Measurements from ENCODE around the gene GPR143.

The GPR143 gene

DNA sequence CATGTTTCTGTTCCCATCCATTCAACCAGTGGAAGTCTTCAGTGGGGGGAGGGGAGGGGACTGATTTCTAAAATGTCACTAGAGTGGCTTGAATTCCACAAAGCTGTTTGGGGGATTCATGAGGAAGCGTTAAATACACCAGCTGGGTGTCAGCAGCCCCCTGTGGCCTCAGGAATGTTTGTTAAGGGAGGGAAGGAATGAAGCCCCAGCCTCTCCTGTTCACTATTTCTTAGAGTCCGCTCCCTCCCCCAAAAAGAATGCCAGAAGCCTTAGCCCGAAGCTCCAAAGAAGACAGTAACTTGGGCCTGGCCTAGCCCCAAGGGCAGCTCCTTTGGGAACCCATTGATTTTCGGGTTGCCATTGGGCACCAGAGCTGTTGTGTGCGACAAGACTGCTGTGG, 23.9 kb upstream of the GPR143 start:
- POLR2A ChIA-PET: no interaction called here
- no peak overlapping the region for H3K27ac ChIP-seq (ENCODE audit: extremely low read depth, low read depth, low read length)
- CTCF ChIA-PET: interaction anchor here (0.6 kb wide), 1 partner anchor 27 kb away, joined by 4 read pairs; no protein-coding TSS in a partner anchor

DNA sequence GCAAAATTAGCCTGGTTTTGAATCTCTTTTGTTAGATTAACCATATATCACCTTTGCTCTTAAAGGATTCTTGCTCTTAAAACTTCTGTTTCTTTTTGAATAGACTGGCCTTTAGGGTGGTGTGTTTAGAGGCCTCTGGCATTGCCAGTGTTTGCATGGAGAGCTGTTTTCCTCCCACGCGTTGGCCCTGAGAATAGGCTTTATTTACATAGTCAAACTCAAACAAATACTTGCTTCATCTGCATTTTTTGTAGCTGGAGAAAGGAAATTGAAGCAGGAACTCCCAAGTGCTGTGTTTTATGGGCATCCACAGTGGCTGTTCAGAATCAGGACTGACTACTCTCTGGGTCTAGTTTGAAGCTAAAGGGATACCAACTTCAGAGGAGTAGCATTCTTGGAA, 23.3 kb upstream of the GPR143 start:
- H3K36me3 ChIP-seq (ENCODE audit: control insufficient read depth in 2 of 2, insufficient read depth in 1 of 2, low read length in 2 of 2): no peaks in the 10 kb centered on the region
- no peaks in the 10 kb centered on the region for H3K9me3 ChIP-seq (ENCODE audit: control insufficient read depth, insufficient read depth, low read depth, low read length)
- no peak overlapping the region for H3K4me3 ChIP-seq (ENCODE audit: low read depth, low read length)
- no peak for TF ChIP-seq SALL2 (tag by site-specific recombination; IDR thresholded peaks at IDR 0.05; ENCODE audit: borderline replicate concordance)
- TF ChIP-seq ZNF747 (tag by site-specific recombination; IDR thresholded peaks at IDR 0.05): no peak
- TF ChIP-seq, protein P1, sequence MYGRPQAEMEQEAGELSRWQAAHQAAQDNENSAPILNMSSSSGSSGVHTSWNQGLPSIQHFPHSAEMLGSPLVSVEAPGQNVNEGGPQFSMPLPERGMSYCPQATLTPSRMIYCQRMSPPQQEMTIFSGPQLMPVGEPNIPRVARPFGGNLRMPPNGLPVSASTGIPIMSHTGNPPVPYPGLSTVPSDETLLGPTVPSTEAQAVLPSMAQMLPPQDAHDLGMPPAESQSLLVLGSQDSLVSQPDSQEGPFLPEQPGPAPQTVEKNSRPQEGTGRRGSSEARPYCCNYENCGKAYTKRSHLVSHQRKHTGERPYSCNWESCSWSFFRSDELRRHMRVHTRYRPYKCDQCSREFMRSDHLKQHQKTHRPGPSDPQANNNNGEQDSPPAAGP (tag by site-specific recombination; IDR thresholded peaks at IDR 0.05): no peak
- TF ChIP-seq, protein P2, sequence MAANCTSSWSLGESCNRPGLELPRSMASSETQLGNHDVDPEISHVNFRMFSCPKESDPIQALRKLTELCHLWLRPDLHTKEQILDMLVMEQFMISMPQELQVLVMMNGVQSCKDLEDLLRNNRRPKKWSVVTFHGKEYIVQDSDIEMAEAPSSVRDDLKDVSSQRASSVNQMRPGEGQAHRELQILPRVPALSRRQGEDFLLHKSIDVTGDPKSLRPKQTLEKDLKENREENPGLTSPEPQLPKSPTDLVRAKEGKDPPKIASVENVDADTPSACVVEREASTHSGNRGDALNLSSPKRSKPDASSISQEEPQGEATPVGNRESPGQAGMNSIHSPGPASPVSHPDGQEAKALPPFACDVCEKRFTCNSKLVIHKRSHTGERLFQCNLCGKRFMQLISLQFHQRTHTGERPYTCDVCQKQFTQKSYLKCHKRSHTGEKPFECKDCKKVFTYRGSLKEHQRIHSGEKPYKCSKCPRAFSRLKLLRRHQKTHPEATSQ (tag by site-specific recombination; IDR thresholded peaks at IDR 0.05): no peak
- TF ChIP-seq ZNF548 (tag by site-specific recombination; IDR thresholded peaks at IDR 0.05): no peak
- H3K4me1 ChIP-seq (ENCODE audit: control insufficient read depth, insufficient read depth, low read length): no peaks in the 10 kb centered on the region
- ChIA-PET POLR2A (no interaction called here), CTCF (interaction anchor here (0.6 kb wide), 1 partner anchor 26 kb away, joined by 4 read pairs; no protein-coding TSS in a partner anchor)
- no peak overlapping the region for H3K27ac ChIP-seq (ENCODE audit: extremely low read depth, low read depth, low read length)

More for the DNA sequence above, 23.9 kb upstream of the GPR143 start:
- Histone ChIP-seq H3K4me3 (ENCODE audit: low read depth, low read length) (no peak overlapping the region), H3K4me1 (ENCODE audit: control insufficient read depth, insufficient read depth, low read length) (no peaks in the 10 kb centered on the region), H3K36me3 (ENCODE audit: control insufficient read depth in 2 of 2, insufficient read depth in 1 of 2, low read length in 2 of 2) (no peaks in the 10 kb centered on the region), H3K9me3 (ENCODE audit: control insufficient read depth, insufficient read depth, low read depth, low read length) (no peaks in the 10 kb centered on the region)
- TF ChIP-seq ZNF16 (tag by site-specific recombination; IDR thresholded peaks at IDR 0.05; ENCODE audit: low read depth) (no peak), KLF10 (tag by site-specific recombination; IDR thresholded peaks at IDR 0.05) (no peak), ZNF202 (tag by site-specific recombination; IDR thresholded peaks at IDR 0.05; ENCODE audit: borderline replicate concordance) (no peak), ZNF274 (IDR thresholded peaks at IDR 0.05; ENCODE audit: low read length) (no peak), ZNF274 (tag by site-specific recombination; IDR thresholded peaks at IDR 0.05; ENCODE audit: borderline replicate concordance) (no peak), ZNF394 (tag by site-specific recombination; IDR thresholded peaks at IDR 0.05; ENCODE audit: borderline replicate concordance) (no peak), FEZF1 (tag by site-specific recombination; IDR thresholded peaks at IDR 0.05) (no peak), ZNF433 (tag by site-specific recombination; IDR thresholded peaks at IDR 0.05; ENCODE audit: low read depth) (no peak), ZNF530 (tag by site-specific recombination; IDR thresholded peaks at IDR 0.05; ENCODE audit: low read depth) (no peak), ZNF670 (tag by site-specific recombination; IDR thresholded peaks at IDR 0.05; ENCODE audit: low read depth) (no peak), ZNF621 (tag by site-specific recombination; IDR thresholded peaks at IDR 0.05) (no peak)
- TF ChIP-seq, protein P3, sequence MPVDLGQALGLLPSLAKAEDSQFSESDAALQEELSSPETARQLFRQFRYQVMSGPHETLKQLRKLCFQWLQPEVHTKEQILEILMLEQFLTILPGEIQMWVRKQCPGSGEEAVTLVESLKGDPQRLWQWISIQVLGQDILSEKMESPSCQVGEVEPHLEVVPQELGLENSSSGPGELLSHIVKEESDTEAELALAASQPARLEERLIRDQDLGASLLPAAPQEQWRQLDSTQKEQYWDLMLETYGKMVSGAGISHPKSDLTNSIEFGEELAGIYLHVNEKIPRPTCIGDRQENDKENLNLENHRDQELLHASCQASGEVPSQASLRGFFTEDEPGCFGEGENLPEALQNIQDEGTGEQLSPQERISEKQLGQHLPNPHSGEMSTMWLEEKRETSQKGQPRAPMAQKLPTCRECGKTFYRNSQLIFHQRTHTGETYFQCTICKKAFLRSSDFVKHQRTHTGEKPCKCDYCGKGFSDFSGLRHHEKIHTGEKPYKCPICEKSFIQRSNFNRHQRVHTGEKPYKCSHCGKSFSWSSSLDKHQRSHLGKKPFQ (tag by site-specific recombination; IDR thresholded peaks at IDR 0.05): no peak

DNA sequence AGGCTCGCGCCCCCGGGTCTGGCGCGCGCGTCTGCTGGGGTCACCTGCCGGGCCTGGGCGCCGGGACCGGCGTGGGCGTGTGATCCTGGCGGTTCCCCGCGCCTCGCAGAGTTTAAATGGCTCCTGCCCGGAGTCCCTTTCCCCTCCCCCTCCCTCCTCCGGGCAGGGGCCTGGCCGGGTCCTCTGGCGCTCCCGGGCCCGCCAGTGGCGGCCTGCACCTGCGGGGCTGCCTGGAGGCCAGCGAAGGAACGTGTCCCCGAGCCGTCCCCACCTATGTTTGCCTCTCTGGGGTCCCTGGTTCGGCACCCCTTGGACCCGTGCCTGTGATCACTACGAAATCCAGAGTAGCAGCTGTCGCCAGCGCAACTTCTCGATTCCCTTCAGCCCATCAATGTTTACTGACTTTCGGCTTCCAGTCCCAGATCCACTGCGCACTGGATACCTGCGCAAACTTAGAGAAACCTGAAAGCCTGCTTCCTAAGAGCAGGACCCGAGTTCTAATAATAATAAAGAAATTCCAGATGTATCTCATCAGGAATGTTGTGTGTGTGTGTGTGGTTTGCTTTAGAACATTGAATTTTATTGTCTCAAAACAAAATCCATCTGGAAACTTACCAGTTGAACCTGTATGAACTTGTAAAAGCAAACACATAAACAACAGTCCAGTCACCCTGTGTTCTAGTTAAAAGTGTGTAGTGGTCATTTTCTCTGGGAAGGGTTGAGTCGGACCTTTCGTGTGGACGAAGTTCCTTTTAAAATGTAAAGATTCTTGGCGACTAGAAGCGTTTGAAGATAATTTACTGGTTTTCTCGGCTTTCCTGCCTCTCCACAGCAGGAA, 21.4 kb upstream of the GPR143 start:
- H3K4me3 ChIP-seq (ENCODE audit: low read depth, low read length): peak overlapping the region; percentile 58
- CTCF ChIA-PET: interaction anchor here (0.6 kb wide), 1 partner anchor 846 kb away, joined by 3 read pairs; no protein-coding TSS in a partner anchor
- POLR2A ChIA-PET: no interaction called here

More for the DNA sequence above, 21.4 kb upstream of the GPR143 start:
- TF ChIP-seq ZNF777 (tag by site-specific recombination; IDR thresholded peaks at IDR 0.05; ENCODE audit: borderline replicate concordance): no peak
- no peak for TF ChIP-seq ZNF621 (tag by site-specific recombination; IDR thresholded peaks at IDR 0.05)
- TF ChIP-seq ZNF549 (tag by site-specific recombination; IDR thresholded peaks at IDR 0.05): no peak
- no peak for TF ChIP-seq ZNF660 (tag by site-specific recombination; IDR thresholded peaks at IDR 0.05)
- peak overlapping the region; percentile 66; the same call in 1 of the 2 replicates for H3K27ac ChIP-seq (ENCODE audit: extremely low read depth, low read depth, low read length)
- no peaks in the 10 kb centered on the region for H3K9me3 ChIP-seq (ENCODE audit: control insufficient read depth, insufficient read depth, low read depth, low read length)
- no peaks in the 10 kb centered on the region for H3K4me1 ChIP-seq (ENCODE audit: control insufficient read depth, insufficient read depth, low read length)
- H3K36me3 ChIP-seq (ENCODE audit: control insufficient read depth in 2 of 2, insufficient read depth in 1 of 2, low read length in 2 of 2): no peaks in the 10 kb centered on the region

Measured in HEK293 (cell line).